Stimulated activated CD8-positive, alpha-beta memory T cell treated with anti-CD3 and anti-CD28 coated beads, Interleukin-4, amount 100 ng/mL, for 48 hours (primary cell): ENCODE data around the gene MXRA8.
"Not testable (repeated sequence)": the region's sequence is repeated elsewhere in the genome, so short reads cannot be mapped to it uniquely, and the experiment has no call there.

Experiments
- DNase-seq: peaks from one replicate; pipeline ENCODE4 v3.0.0-alpha.2; 2020

The MXRA8 gene

GRCh38 chr1:1391225-1391624 is 32.9 kb upstream of the MXRA8 start:
- no peak for DNase-seq

- no peak for DNase-seq
Observed at GRCh38 chr1:1390675-1391074, 32.3 kb upstream of the MXRA8 start.

- DNase-seq, result no peak
Observed at GRCh38 chr1:1388078-1388472, 29.7 kb upstream of the MXRA8 start.

GRCh38 chr1:1387098-1388077 is 29.0 kb upstream of the MXRA8 start:
- DNase-seq, result no peak

DNA sequence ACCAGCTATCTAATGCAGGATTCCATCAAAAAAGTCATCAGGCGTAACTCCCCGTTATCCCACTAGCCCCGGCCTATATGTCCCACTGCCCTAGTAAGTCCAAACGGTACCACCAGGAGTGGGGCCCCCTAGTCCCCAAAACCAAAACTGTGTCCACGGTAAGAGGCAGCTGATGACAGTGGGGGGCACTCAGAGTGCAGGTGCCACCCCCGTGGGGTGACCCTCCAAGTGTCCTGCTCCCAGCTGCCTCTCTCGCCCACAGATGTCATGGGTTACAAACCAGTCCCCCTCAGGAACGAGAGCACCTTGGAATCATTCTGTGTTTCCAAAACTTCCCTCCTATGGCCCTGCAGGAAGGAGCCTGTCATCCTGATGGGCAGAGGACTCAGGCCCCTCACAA is 27.6 kb upstream of the MXRA8 start:
- no peak for DNase-seq

GRCh38 chr1:1385339-1385738 is 27.0 kb upstream of the MXRA8 start:
- not testable (repeated sequence) for DNase-seq

- DNase-seq, result no peak
Observed at GRCh38 chr1:1381294-1381693, 22.9 kb upstream of the MXRA8 start.

- no peak for DNase-seq
Observed at GRCh38 chr1:1380860-1381259, 22.5 kb upstream of the MXRA8 start.

- no peak for DNase-seq
Observed at GRCh38 chr1:1377540-1378205, 19.3 kb upstream of the MXRA8 start.

DNA sequence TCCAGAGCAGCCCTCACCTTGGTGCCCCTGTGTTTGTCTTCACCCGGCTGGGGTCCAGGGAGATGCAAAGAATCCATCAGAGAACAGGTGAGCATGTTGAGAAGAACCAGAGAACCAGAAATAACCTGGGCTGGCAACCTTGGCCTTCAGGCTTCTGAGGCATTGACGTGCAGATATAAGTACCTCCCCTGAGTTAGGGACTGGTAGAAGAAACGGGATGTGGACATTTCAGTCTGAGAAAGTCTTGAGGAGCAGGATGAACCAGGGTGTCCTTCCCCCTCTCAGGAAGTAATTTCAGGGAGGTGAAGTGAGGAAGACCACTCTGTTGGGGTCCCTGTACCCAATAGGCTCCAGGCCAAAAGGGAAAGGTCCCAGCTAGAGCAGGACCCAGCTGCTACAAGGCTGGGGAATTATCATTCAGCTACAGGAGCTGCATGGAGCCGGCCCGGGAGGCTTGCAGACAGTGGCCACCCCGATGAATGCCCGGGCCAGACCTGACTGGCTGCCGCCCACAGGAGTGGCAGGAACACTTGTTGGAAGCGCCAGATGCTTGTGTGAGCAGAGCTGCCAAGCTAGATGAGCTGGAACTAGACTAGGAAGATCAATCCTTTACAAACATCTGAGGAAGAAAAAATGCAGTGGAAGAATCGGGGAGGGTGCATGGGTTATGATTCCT is 18.3 kb upstream of the MXRA8 start:
- no peak for DNase-seq

DNA sequence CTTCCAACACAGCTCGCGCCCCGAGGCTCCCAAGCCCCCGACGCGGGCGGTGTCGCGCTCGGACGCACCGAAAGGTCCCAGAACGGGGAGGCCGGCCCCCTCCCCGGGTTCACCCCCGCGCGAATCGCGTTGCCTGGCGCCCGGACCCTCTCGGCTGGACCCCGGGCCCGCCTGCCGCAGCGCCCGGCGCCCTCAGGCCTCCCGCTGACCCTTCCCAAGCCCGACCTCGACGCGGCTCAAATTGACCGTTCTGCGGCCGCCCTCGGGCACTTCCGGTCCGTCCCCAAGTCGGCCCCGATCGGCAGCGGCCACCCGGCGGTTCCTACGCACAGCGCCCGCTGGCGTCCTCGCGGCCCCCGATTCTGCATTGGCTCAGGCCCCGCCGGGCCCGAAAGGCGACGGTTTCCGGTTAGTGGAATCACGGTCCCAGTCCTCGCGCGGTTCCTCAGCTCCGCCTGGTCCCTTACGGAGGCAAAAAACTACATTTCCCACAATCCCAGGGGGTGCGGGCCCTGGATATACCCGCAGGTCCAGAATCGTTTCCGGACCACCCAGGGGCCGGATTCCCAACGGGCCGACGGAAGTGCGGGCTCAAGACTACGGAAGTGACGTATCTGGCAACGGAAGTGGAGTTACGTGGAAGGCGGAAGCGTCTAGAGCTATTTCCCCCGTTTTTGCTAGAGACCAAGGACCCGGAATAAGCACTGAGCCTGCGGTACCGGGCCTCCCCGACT is 16.7 kb upstream of the MXRA8 start, which contains the start of gene AURKAIP1:
AURKAIP1 (minus strand) TSS at position 279 of the 734 bp plus-strand sequence. CDS start 451 bp downstream, outside the sequence.
- peak; percentile 96 for DNase-seq

GRCh38 chr1:1374589-1374928 is 16.2 kb upstream of the MXRA8 start:
- DNase-seq, result no peak

- no peak for DNase-seq
Observed at GRCh38 chr1:1373815-1374588, 15.6 kb upstream of the MXRA8 start.

DNA sequence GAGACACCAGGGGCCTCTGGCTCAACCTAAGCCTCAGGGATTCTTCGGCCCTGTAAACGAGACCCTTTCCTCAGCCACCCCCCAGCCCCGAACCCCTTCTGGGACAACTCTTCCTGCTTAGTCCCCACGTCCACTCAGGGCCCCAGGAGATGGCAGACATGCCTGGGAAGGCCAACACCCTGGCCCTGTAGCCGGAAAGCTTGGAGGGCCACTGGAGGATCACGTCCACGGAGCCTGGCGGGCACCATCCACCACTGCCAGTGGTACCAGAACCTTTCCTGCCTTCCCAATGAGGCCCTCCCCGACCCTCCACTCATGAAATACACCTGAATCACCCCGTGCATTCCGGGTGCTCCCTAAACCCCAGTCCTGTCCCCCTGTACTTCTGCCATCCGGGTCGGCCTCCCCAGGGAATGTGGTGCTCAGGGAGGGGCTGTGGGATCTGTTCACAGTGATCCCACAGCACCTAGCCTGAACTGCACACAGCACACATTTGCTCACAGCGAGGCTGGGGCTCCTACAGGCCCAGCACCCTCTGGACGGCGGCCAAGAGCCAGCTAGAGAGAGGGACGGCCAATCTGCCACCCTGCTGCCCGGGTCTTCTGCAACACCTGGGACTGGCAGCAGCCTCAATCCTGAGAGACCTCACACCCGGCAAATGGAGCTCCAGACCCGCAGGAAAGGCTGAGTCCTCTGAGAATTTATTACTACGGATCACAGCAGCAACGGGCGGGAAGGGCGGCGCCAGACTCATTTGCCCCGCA is 14.9 kb upstream of the MXRA8 start:
- no peak for DNase-seq

- peak; percentile 93 for DNase-seq
Observed at GRCh38 chr1:1371746-1372711, 13.7 kb upstream of the MXRA8 start.

GRCh38 chr1:1371364-1371745 is 13.0 kb upstream of the MXRA8 start:
- DNase-seq, result peak; percentile 59

DNA sequence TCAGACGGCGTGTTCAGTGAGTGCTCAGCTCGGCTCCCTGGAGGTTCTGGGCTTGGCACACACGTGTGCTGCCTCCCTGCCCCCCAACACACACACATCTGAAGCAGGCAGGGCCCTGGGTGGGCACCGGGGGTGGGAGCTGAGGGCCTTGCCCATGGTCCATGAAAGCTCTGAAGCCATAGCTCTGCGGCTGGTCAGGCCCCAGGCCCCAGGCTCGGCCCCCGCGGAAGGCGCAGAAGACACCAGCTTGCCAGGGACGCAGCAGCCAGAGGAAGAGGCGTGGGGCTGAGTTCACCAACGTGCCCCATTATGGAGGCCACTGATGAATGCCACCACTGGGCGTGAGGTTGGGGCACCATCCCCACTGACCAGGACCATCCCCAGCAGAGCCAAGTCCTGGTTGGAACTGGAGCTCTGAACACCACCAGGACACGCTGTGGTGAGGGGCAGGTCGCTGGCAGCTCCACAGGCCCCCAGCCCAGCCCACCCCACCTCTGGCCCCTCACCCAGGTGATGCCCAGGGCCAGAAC is 12.5 kb upstream of the MXRA8 start:
- DNase-seq, result no peak

DNA sequence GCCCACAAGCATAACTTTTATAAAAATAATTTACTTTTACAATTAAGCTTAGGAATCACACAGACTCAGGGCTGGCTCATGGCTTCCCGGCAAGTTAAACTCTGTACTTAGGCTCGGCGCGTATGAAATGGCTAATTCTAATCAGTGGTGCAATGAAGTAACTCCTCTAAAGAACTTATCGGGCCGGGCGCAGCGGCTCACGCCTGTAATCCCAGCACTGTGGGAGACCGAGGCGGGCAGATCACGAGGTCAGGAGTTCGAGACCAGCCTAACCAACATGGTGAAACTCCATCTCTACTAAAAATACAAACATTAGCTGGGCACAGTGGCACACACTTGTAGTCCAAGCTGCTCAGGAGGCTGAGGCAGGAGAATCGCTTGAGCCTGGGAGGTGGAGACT is 11.7 kb upstream of the MXRA8 start:
- DNase-seq, result not testable (repeated sequence)

DNA sequence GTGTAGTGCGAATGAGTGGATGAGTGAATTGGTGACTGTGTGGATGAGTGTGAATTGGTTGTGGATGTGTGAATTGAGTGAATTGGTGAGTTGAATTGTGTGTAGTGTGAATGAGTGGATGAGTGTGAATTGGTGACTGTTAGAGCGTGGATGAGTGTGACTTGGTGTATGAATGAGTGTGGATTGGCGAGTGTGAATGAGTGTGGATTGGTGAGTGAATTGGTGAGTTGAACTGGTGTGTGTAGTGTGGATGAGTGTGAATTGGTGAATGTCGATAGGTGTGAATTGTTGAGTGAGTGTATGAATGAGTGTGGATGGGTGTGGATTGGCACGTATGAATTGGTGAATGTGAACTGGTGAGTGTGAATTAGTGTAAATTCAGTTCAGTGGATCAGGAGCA is 9.0 kb upstream of the MXRA8 start:
- DNase-seq, result no peak

- no peak for DNase-seq
Observed at GRCh38 chr1:1366699-1367066, 8.3 kb upstream of the MXRA8 start.
